GM21526 (cell line): ENCODE measurements around the gene APCDD1L.
"Not testable (repeated sequence)": the region's sequence is repeated elsewhere in the genome, so short reads cannot be mapped to it uniquely, and the experiment has no call there.

Experiments
- ATAC-seq: cut with Tn5 transposase; IDR thresholded peaks from one replicate; pipeline ENCODE4 v1.9.1; 2021; ENCODE audit warnings: moderate library complexity; ENCODE audit not compliant: unreplicated experiment, low FRiP score

The APCDD1L gene

GRCh38 chr20:58545565-58546415, 30.6 kb upstream of the APCDD1L start:
- ATAC-seq, result no peak

DNA sequence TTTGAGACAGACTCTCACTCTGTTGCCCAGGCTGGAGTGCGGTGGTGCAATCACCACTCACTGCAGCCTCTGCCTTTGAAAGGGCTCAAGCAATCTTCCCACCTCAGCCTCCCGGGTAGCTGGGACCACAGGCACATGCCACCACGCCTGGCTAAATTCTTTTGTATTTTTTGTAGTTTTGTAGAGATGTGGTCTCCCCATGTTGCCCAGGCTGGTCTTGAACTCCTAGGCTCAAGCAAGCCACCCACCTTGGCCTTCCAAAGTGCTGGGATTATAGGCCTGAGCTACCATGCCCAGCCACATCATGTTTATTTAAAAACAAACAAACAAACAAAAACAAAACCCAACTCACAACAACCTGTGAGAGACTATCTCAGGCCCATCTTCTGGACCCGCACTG, 29.7 kb upstream of the APCDD1L start:
- no peak for ATAC-seq

- no peak for ATAC-seq
Measured at GRCh38 chr20:58544286-58544685, 29.1 kb upstream of the APCDD1L start.

GRCh38 chr20:58543274-58543673, 28.1 kb upstream of the APCDD1L start:
- no peak for ATAC-seq

- ATAC-seq, result no peak
Measured at GRCh38 chr20:58542411-58543095, 27.4 kb upstream of the APCDD1L start.

DNA sequence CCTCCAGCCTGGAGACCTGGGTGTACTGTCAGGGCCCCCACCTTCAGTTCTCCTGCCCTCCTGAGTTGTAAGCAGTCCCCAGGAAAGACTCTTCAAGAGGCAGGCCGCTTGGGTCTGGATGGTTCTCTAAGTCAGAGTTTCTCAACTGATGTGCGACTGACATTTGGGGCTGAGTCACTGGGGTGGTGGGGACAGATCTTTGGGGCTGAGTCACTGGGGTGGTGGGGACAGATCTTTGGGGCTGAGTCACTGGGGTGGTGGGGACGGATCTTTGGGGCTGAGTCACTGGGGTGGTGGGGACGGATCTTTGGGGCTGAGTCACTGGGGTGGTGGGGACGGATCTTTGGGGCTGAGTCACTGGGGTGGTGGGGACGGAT, 26.8 kb upstream of the APCDD1L start:
- ATAC-seq, result not testable (repeated sequence)

- ATAC-seq, result no peak
Measured at GRCh38 chr20:58538752-58539151, 23.6 kb upstream of the APCDD1L start.

GRCh38 chr20:58537831-58538230, 22.6 kb upstream of the APCDD1L start:
- no peak for ATAC-seq

DNA sequence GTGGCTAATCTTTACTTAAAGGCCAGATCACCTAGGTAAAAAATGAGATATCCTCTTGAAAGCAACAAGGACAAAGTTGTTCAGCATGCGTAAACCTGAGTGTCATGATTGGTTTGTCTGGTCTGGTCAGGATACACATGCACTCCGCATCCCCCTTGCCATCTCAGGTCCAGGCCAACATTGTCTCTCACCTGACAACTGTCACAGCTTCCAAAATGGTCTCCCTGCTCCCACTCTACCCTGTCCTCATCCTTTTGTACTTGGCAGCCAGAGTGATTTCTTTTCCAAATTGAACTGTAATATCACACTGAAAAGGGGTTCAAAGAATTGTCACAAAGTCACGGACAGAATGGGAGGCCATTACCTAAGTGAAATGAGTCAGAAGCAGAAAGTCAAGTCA, 21.1 kb upstream of the APCDD1L start:
- ATAC-seq, result no peak

- no peak for ATAC-seq
Measured at GRCh38 chr20:58531657-58532056, 16.5 kb upstream of the APCDD1L start.

DNA sequence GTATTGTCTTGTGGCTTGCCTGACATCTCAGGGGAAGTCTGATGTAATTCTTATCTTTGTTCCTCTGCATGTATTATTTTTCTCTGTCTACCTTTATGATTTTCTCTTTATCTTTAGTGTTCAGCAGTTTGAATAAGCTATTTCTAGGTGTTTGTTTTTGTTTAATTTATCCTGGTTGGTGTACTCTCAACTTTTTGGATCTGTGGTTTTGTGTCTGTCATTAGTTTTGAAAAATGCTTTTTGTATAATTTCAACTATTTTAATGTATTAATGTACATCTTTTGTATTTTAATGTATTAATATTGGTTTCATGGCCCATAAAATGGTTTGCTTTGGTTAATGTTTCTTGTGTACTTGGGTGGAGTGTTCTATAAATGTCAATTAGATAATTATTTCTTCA, 15.9 kb upstream of the APCDD1L start:
- ATAC-seq, result no peak

DNA sequence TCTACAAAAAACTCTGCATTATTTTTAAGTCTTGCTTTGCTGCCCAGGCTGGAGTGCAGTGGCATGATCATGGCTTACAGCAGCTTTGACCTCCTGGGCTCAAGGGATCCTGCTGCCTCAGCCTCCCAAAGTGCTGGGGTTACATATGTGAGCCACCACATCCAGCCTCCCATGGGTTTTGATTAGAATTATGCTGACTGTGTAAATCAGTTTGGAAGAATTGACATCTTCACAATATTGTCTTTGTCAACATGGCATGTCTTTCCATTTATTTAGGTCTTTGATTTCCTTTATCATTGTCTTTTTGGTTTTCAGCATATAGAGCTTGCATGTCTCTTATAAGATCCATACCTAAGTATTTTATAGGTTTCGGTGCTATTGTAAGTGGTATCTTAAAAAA, 13.2 kb upstream of the APCDD1L start:
- no peak for ATAC-seq

DNA sequence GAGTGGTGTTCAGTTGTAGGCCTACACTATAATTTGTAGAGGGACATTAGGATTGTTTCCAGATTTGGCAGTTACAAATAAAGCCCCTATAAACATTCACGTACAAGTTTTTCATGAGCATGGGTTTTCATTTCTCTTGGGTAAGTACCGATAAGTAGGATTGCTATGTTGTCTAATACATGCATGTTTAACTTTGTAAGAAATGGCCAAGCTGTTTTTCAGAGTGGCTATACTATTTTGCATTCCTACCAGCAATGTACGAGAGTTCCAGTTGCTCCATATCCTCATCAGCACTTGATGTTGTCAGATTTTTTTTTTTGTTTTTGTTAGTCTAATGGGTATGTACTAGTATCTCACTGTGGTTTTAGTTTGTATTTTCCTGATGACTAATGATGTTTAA, 11.2 kb upstream of the APCDD1L start:
- no peak for ATAC-seq

- ATAC-seq, result no peak
Measured at GRCh38 chr20:58524814-58525213, 9.6 kb upstream of the APCDD1L start.

DNA sequence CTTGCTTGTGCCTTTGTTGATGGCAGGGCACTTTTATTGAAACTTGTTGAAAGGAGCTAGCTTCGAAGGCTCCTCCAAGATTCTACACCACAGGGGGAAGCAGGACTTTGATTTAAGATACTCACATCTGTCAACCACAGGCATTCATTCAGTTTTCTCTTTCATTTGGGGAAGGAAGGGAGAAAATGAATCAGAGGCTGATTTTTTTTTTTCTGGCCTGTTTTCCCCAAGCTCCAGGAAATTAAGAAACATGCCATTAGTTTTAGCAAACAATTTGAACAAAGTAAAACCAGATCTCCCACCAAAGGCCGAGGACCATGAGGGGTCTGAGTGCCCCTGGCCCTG, 8.7 kb upstream of the APCDD1L start:
- ATAC-seq, result no peak

GRCh38 chr20:58523072-58523970, 8.1 kb upstream of the APCDD1L start:
- ATAC-seq, result no peak

DNA sequence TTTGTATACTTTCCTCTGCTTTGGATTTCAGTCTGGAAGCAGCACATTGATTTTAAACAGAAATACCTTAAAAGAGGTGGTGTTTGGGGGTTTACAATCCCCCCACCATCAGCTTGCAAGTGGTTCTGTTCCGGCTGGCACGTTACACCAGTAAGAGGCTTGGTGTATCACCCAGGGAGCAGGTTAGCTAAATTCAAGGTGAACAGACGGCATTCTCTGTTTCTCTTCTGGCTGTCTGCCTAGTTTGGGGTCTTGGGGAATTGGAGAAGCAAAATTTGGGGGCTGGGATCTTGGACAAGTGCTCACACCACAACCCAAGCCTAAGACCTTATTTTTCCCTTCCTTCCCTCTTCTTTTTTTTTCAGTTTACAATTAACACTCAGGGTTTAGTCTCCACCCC, 7.5 kb upstream of the APCDD1L start:
- no peak for ATAC-seq

GRCh38 chr20:58521763-58522162, 6.6 kb upstream of the APCDD1L start:
- ATAC-seq, result no peak

GRCh38 chr20:58519940-58520712, 4.9 kb upstream of the APCDD1L start:
- no peak for ATAC-seq

GRCh38 chr20:58518896-58519593, 3.8 kb upstream of the APCDD1L start:
- no peak for ATAC-seq
